Glutamatergic neuron (in vitro differentiated cells): ENCODE measurements around the gene TVP23C. TPM values are rescaled to one million over a fixed set of nuclear protein-coding genes. Genes with fewer than 3 reads are reported as not detected.

Source experiments
- DNase-seq: peaks from one replicate; pipeline ENCODE4 v3.0.0; 2022
- H3K27ac Mint-ChIP-seq: one replicate; pipeline ENCODE4 v1.8.0; 2020; ENCODE audit warnings: mild to moderate bottlenecking, mixed read lengths, inconsistent platforms; ENCODE audit not compliant: unreplicated experiment
- H3K27me3 Mint-ChIP-seq: one replicate; pipeline ENCODE4 v1.8.0; 2020; ENCODE audit warnings: mild to moderate bottlenecking, moderate library complexity, mixed read lengths, inconsistent platforms; ENCODE audit not compliant: unreplicated experiment
- H3K36me3 Mint-ChIP-seq: one replicate; pipeline ENCODE4 v1.8.0; 2020; ENCODE audit warnings: mild to moderate bottlenecking, mixed read lengths, inconsistent platforms; ENCODE audit not compliant: unreplicated experiment
- H3K4me1 Mint-ChIP-seq: one replicate; pipeline ENCODE4 v1.8.0; 2020; ENCODE audit warnings: mild to moderate bottlenecking, low read depth, mixed read lengths, inconsistent platforms; ENCODE audit not compliant: unreplicated experiment
- H3K4me3 Mint-ChIP-seq: one replicate; pipeline ENCODE4 v1.8.0; 2020; ENCODE audit warnings: mild to moderate bottlenecking, mixed read lengths, inconsistent platforms; ENCODE audit not compliant: unreplicated experiment
- H3K9me3 Mint-ChIP-seq: one replicate; pipeline ENCODE4 v1.8.0; 2020; ENCODE audit warnings: mild to moderate bottlenecking, moderate library complexity, mixed read lengths, inconsistent platforms; ENCODE audit not compliant: unreplicated experiment
- total RNA-seq: library from RNA; stranded (reverse); fragmentation: NEBNext Ultra II Directional; extraction: Animal tissue kit (Norgen Biotek cat#: 25700); gene quantifications from one replicate; pipeline ENCODE4 v1.2.1, GENCODE V29; 2021; ENCODE audit not compliant: unreplicated experiment
- TF ChIP-seq, protein P1 (sequence below): fragments of 200-600 bp; sonication (generic); IDR thresholded peaks from one replicate; pipeline ENCODE4 v1.5.0; 2021; ENCODE audit not compliant: partially characterized antibody, unreplicated experiment

TVP23C gene
- total RNA-seq, 1 donor from 2014 or later, result 29.4 TPM

DNA sequence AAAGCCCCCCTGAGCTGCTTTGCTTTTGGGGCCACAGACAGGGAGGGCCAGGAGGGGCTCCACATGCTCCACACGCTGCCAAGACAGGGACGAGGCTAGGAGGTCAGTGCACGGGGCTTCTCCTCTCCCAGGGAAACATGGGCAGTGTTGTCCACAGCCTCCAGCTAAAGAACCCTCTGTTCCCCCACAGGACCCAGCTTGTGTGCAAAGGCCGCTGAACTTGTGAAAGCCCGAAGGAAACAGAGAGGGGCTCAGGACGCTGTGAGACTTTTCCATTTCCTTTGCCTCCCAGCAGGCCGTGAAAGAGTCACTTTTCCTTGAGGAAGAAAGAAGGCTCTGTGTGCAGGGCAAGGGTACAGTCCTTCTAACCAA is 105.6 kb downstream of the TVP23C start:
- TF ChIP-seq, protein P1, sequence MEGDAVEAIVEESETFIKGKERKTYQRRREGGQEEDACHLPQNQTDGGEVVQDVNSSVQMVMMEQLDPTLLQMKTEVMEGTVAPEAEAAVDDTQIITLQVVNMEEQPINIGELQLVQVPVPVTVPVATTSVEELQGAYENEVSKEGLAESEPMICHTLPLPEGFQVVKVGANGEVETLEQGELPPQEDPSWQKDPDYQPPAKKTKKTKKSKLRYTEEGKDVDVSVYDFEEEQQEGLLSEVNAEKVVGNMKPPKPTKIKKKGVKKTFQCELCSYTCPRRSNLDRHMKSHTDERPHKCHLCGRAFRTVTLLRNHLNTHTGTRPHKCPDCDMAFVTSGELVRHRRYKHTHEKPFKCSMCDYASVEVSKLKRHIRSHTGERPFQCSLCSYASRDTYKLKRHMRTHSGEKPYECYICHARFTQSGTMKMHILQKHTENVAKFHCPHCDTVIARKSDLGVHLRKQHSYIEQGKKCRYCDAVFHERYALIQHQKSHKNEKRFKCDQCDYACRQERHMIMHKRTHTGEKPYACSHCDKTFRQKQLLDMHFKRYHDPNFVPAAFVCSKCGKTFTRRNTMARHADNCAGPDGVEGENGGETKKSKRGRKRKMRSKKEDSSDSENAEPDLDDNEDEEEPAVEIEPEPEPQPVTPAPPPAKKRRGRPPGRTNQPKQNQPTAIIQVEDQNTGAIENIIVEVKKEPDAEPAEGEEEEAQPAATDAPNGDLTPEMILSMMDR, result no peak
- no peaks in the 10 kb centered on the region for H3K4me1 Mint-ChIP-seq
- no peak for DNase-seq
- no peak overlapping the region for H3K4me3 Mint-ChIP-seq
- peaks cover 2% of the 10 kb centered on the region for H3K9me3 Mint-ChIP-seq
- no peak overlapping the region for H3K27ac Mint-ChIP-seq
- peaks cover 5% of the 10 kb centered on the region for H3K36me3 Mint-ChIP-seq
- H3K27me3 Mint-ChIP-seq, result no peaks in the 10 kb centered on the region

DNA sequence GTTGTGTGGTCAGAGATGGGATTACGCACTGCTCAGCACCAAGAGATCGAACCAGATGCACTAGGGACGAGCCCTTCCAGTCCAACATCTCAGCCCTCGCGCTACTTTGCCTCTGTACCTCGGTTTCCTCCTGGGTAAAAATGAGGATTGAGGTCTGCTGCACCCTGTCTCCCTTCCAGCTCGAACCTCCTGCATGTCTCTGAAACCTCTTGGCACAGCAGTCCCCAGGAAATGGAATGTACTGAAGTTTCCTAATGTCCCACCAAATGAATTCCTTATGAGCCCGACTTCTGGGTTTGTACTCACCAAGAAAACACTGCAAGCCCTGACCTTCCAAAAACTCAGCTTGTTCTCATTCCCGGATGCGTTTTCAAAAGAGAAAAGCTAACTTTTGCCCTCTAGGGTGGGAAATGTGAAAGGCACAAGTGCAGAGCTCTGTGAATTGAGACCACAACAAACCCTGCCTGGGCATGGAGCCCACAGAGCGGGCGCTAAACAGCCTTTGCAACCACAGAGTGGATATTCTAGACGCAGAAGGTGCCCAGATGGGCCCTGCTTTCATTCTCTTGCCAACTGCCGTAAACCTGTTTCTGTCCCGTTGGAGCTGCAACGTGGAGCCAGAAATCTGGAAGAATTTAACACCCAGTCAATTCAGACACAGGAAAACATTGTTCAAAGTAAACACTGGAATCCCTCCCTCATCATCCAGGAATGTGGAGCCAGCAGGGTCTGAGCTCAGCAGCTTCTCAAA is 106.1 kb downstream of the TVP23C start:
- DNase-seq, result no peak
- H3K4me3 Mint-ChIP-seq, result no peak overlapping the region
- H3K9me3 Mint-ChIP-seq, result peaks cover 2% of the 10 kb centered on the region
- TF ChIP-seq, protein P1, result no peak
- no peaks in the 10 kb centered on the region for H3K27me3 Mint-ChIP-seq
- peaks cover 5% of the 10 kb centered on the region for H3K36me3 Mint-ChIP-seq
- H3K27ac Mint-ChIP-seq, result no peak overlapping the region
- no peaks in the 10 kb centered on the region for H3K4me1 Mint-ChIP-seq

DNA sequence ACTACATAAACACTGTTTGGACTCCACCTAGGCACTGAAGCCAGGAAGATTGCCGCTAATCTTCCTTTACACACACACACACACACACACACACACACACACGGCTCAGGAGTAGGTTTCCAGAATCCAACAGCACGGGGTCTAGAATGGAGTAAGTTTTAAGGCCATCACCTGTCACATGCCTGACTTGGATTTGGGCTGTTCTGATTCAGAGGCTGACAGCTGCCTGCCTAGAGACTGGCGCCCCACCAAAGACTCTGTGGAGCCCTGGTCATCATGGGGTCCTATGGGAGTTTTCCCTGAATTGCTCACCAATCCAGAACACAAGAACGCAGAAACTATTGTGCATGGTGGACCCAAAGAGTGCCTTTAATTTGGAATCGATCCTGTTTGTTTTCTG is 106.8 kb downstream of the TVP23C start:
- H3K4me1 Mint-ChIP-seq, result no peaks in the 10 kb centered on the region
- H3K27ac Mint-ChIP-seq, result no peak overlapping the region
- no peak for DNase-seq
- H3K27me3 Mint-ChIP-seq, result no peaks in the 10 kb centered on the region
- TF ChIP-seq, protein P1, result no peak
- H3K4me3 Mint-ChIP-seq, result no peak overlapping the region
- peaks cover 2% of the 10 kb centered on the region for H3K9me3 Mint-ChIP-seq
- H3K36me3 Mint-ChIP-seq, result peaks cover 5% of the 10 kb centered on the region

DNA sequence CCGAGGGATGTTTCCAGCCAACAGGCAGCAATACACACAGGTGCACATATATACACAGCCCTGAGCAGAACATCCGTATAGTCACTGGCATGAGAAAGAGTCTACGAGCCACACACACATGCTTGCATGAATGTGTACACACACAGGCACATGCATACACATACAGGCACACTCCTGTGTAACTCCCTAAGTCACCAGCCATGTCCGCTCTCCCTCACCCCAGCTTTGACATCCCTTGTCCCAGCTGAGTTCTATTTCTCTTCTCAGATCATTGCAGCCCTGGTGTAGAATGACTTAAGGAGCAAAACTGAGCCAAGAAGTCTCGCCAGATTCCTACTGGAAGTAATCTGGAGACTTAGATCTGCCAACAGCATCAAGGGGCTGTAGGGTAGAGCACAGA is 108.9 kb downstream of the TVP23C start:
- Mint-ChIP-seq H3K4me3 (no peak overlapping the region), H3K27ac (no peak overlapping the region), H3K9me3 (peaks cover 2% of the 10 kb centered on the region), H3K36me3 (peaks cover 5% of the 10 kb centered on the region), H3K27me3 (no peaks in the 10 kb centered on the region), H3K4me1 (no peaks in the 10 kb centered on the region)
- TF ChIP-seq, protein P1, result no peak
- no peak for DNase-seq

DNA sequence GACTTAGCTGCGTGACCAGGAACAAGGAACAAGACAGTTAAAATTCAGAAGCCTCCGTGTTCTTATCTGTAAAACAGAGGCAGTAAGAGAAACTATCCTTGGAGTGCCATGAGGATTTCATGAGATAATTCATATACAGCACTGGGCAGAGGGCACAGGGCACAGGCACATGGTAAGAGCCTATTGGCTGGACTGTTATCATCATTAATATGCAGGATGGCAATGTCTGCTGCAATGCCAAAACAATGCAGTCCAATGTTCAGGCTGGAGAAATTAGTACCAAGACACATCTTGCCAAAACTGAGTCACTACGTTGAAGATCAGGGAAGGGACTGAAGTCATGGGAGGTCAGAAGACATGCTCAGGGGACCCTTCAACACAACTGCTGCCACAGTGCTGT is 109.5 kb downstream of the TVP23C start:
- Mint-ChIP-seq H3K9me3 (peaks cover 2% of the 10 kb centered on the region), H3K4me3 (no peak overlapping the region), H3K27ac (no peak overlapping the region), H3K27me3 (no peaks in the 10 kb centered on the region), H3K4me1 (no peaks in the 10 kb centered on the region), H3K36me3 (peaks cover 5% of the 10 kb centered on the region)
- TF ChIP-seq, protein P1, result no peak
- no peak for DNase-seq
